A549 treated with AZD9567 at 1 μM for 4 hours (cell line): ENCODE measurements around the gene CABCOCO1. TPM values are rescaled to one million over a fixed set of nuclear protein-coding genes. Genes with fewer than 3 reads are reported as not detected.

Experiments
- total RNA-seq: library from RNA; stranded (reverse); fragments of 200-300 nt; extraction: Qiagen RNA extraction; gene quantifications from 5 replicates; pipeline ENCODE4 v1.2.3, GENCODE V29; 2022; ENCODE audit not compliant: insufficient read depth

The CABCOCO1 gene, protein sequence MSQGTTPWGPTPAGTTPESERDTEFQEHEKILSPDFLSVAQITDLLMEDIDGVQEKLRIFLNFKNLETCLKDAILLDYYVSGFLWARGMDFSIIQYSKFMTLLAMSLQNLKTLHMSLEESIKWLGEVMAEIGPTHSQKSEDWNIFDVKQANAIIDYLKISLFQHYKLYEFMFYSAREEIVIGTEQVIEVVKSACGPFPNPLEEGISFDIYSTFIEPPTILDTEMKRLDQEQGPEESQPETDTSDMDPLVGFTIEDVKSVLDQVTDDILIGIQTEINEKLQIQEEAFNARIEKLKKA
- 0.24 to 2.8 TPM (median 0.42 TPM) in 5 replicates for total RNA-seq

DNA sequence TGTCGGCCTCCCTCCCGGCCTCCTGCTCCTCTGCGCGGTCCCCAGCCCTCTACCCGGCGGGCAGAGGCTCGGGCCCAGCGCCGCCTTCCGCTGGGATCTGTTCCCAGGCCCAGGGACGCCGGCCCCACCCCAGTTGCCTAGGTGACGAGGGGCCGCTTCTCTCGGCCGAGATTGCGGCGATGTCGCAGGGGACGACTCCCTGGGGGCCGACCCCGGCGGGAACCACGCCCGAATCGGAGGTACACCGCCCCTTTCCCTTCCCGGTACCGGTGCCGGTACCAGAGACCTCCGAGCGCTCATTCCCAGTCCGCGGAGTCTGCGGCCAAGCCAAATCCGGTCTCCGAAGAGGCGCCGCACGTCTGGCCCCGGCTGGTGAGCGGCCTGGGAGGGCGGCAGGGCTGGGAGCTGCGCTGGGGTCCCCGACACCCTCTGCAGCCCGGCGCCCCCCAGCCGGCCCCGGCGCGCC, at the start of gene CABCOCO1:
CABCOCO1 (plus strand) TSS at position 136 of the 466 bp plus-strand sequence; CDS start at position 180, 44 bp downstream.

Other genes starting within 250 kb of the CABCOCO1 start
- 0.02 to 0.13 TPM (median 0.08 TPM) in 4 of 5 replicates, not detected in the other for gene TMEM26, start 209.5 kb upstream of the CABCOCO1 start, total RNA-seq
- 1.2 to 1.6 TPM (median 1.3 TPM) in 5 replicates for gene ARID5B, start 238.8 kb downstream of the CABCOCO1 start, total RNA-seq